Measurements from ENCODE around the gene FIGN.

Gene FIGN

DNA sequence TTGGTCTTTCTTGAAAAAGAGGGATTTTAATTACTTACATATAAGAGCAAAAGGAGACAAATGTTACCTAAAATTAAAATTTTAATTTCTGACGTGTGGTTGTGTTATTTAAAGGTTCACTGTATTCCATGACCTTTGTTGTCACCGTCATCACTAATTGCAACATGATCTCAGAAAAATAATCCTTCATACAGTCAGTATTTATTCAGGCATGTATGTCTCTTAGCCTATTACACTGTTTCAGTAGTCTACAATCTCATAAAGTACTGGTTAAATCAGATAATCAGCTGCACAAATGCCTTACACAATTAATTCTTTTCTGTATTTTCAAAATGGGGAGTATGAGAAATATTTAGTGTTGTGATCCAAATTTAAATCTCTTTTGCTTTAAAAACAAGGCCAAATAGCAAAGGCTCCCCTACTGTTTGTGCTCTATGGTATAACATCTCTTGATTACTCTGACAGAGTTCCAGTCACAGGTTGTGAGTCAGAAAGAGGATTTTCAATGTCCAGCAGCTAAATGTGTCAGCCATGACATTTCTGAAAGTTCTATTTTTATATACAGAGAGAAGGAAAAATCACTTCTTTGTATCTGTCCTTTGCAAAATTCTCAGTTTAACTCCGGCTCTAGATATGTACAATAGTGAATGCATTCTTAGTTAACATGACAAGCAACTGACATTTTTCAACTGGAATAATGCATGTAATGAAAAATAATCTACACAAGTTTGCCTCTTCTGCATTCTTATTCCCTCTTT is 184.0 kb downstream of the FIGN start:
- no peak overlapping the region for H3K4me2 ChIP-seq (ENCODE audit: insufficient read depth, low read length)
- no peaks in the 10 kb centered on the region for H4K20me1 ChIP-seq (ENCODE audit: insufficient read depth, low read length)
- no peak for ATAC-seq (ENCODE audit: insufficient read depth, low read depth)
- no peaks in the 10 kb centered on the region for H3K9me3 ChIP-seq (ENCODE audit: insufficient read depth, low read length, severe bottlenecking)
- H3K27me3 ChIP-seq (ENCODE audit: insufficient read depth, low read length, poor library complexity) = no peaks in the 10 kb centered on the region
- H3K79me2 ChIP-seq (ENCODE audit: insufficient read depth, low read length) = no peaks in the 10 kb centered on the region
- no peak overlapping the region for H3K27ac ChIP-seq (ENCODE audit: low read length)
- H3K36me3 ChIP-seq (ENCODE audit: insufficient read depth, low read length) = no peaks in the 10 kb centered on the region
- H3K4me1 ChIP-seq (ENCODE audit: insufficient read depth, low read length) = no peaks in the 10 kb centered on the region
- TF ChIP-seq, protein P1, sequence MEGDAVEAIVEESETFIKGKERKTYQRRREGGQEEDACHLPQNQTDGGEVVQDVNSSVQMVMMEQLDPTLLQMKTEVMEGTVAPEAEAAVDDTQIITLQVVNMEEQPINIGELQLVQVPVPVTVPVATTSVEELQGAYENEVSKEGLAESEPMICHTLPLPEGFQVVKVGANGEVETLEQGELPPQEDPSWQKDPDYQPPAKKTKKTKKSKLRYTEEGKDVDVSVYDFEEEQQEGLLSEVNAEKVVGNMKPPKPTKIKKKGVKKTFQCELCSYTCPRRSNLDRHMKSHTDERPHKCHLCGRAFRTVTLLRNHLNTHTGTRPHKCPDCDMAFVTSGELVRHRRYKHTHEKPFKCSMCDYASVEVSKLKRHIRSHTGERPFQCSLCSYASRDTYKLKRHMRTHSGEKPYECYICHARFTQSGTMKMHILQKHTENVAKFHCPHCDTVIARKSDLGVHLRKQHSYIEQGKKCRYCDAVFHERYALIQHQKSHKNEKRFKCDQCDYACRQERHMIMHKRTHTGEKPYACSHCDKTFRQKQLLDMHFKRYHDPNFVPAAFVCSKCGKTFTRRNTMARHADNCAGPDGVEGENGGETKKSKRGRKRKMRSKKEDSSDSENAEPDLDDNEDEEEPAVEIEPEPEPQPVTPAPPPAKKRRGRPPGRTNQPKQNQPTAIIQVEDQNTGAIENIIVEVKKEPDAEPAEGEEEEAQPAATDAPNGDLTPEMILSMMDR (IDR thresholded peaks at IDR 0.05; ENCODE audit: borderline replicate concordance, extremely low read depth, low read length, poor library complexity, severe bottlenecking) = no peak
- no peak for TF ChIP-seq EZH2 (IDR thresholded peaks at IDR 0.05; ENCODE audit: borderline replicate concordance, low read depth, low read length, severe bottlenecking)
- H2AFZ ChIP-seq (ENCODE audit: low read depth, low read length) = no peak overlapping the region
- H3K4me3 ChIP-seq (ENCODE audit: low read depth in 1 of 2, low read length in 2 of 2) = no peak overlapping the region
- H3K9ac ChIP-seq (ENCODE audit: low read depth, low read length) = no peak overlapping the region
- no peak for DNase-seq

DNA sequence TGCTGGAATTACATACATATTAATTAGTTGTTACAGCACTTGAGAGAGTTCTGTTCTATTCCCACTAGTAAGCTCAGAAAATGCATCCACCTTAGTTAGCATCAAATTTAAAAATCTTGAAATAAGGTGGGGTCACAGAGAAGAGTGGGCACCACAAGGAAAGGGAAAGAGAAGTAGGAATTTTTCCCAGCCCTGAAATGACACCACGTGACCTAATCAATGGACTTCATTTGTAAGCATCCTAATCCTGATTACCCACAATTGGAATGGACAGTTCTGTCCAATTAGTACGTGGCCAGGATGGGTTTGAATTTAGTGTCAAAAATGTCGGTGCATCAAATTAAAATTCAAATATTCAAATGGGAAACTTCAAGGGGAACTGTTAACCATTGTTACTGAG is 186.8 kb downstream of the FIGN start:
- no peak for DNase-seq
- H2AFZ ChIP-seq (ENCODE audit: low read depth, low read length) = no peak overlapping the region
- H3K4me1 ChIP-seq (ENCODE audit: insufficient read depth, low read length) = no peaks in the 10 kb centered on the region
- TF ChIP-seq EZH2 (IDR thresholded peaks at IDR 0.05; ENCODE audit: borderline replicate concordance, low read depth, low read length, severe bottlenecking) = no peak
- TF ChIP-seq, protein P1 (IDR thresholded peaks at IDR 0.05; ENCODE audit: borderline replicate concordance, extremely low read depth, low read length, poor library complexity, severe bottlenecking) = no peak
- H3K79me2 ChIP-seq (ENCODE audit: insufficient read depth, low read length) = no peaks in the 10 kb centered on the region
- no peaks in the 10 kb centered on the region for H3K36me3 ChIP-seq (ENCODE audit: insufficient read depth, low read length)
- H3K27me3 ChIP-seq (ENCODE audit: insufficient read depth, low read length, poor library complexity) = no peaks in the 10 kb centered on the region
- H3K9me3 ChIP-seq (ENCODE audit: insufficient read depth, low read length, severe bottlenecking) = no peaks in the 10 kb centered on the region
- no peak overlapping the region for H3K4me2 ChIP-seq (ENCODE audit: insufficient read depth, low read length)
- no peak for ATAC-seq (ENCODE audit: insufficient read depth, low read depth)
- no peak overlapping the region for H3K27ac ChIP-seq (ENCODE audit: low read length)
- no peak overlapping the region for H3K4me3 ChIP-seq (ENCODE audit: low read depth in 1 of 2, low read length in 2 of 2)
- H4K20me1 ChIP-seq (ENCODE audit: insufficient read depth, low read length) = no peaks in the 10 kb centered on the region
- H3K9ac ChIP-seq (ENCODE audit: low read depth, low read length) = no peak overlapping the region

All from DND-41 (cell line).